ENCODE results near the gene RAB33A. TPM values are rescaled to one million over a fixed set of nuclear protein-coding genes. Genes with fewer than 3 reads are reported as not detected.
A peak's percentile ranks its signal among the peaks of the same experiment; 100 is the strongest.

RAB33A gene
- total and polyA plus RNA-seq, 9 of the 15 experiments (the other 6 are each of a cell fraction or from before 2014, with no cell fraction given): 0.04 to 0.20 (median 0.06) TPM; not detected in 4

DNA sequence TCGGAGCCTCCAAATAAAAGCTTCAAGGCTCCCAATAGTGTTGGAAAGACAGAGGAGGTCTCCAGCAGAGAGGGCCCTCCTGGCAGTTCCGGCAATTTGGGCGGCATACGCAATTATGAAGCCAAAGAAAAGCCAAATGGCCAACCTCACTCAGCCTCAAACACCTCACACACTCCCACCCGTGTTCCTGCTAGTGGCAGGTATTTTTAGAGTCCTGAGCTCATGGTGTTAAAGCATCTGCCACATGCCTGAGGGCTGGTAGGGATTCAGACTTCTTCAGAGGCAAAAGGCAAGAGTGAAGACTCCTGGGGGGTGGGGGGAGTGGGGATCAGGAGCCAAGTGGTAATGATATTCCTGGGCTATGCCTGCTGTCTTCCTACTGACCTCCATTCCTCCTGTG lies 7.4 kb downstream of the RAB33A start:
- ATAC-seq: peak; percentile 33
- Histone ChIP-seq H3K27me3 (ENCODE audit: control insufficient read depth in 2 of 2, insufficient read depth in 2 of 2, low read length in 2 of 2) (0 out of 5 replicates have a peak, but pooled peaks cover 0 to under 1% of the 10 kb centered on the region in 2 experiments), H2AFZ (ENCODE audit: low read depth, low read length) (peak overlapping the region; percentile 32; the same call in 1 of the 2 replicates), H3K4me2 (ENCODE audit: insufficient read depth, low read length) (peak overlapping the region; percentile 23; the same call in 1 of the 2 replicates), H3K9me3 (replicated peaks; ENCODE audit: control insufficient read depth, insufficient read depth, low read depth, low read length) (no peaks in the 10 kb centered on the region), H3K36me3 (ENCODE audit: control insufficient read depth, insufficient read depth, low read length) (no peaks in the 10 kb centered on the region), H3K4me1 (replicated peaks in 1 of 2; ENCODE audit: control insufficient read depth in 2 of 2, insufficient read depth in 2 of 2, low read length in 2 of 2) (peaks cover 11 to 22% of the 10 kb centered on the region in 2 experiments; a peak in 4 of 5 replicates), H3K9me1 (ENCODE audit: control insufficient read depth, insufficient read depth, low read length) (peaks cover 4% of the 10 kb centered on the region), H3K27ac (ENCODE audit: extremely low read depth, low read depth, low read length) (peak overlapping the region; percentile 57; the same call in 2 of the 3 replicates), H3K79me2 (ENCODE audit: control insufficient read depth, insufficient read depth, low read length) (no peaks in the 10 kb centered on the region), H3K9ac (ENCODE audit: insufficient read depth in 1 of 2, low read depth in 2 of 2, low read length in 2 of 2) (peak overlapping the region; percentile 1 to 41; a peak in 2 of 4 replicates), H4K20me1 (replicated peaks; ENCODE audit: control insufficient read depth, insufficient read depth, low read length) (peaks cover 11% of the 10 kb centered on the region), H3K4me3 (no peak overlapping the region)
- WGBS (ENCODE audit: insufficient coverage, low coverage, missing lambda C conversion rate): 22% methylated on average over 5 of the region's 5 CpGs
- no TSS peak for BruUV-seq (replicated peaks)
- intact Hi-C loops (cut with micrococcal nuclease): no loop called here
- ChIA-PET CTCF (ENCODE audit: low intra/inter-chr PET ratio) (no interaction called here), POLR2A (interaction anchor here (1.0 kb wide), 1 partner anchor 12 kb away, joined by 4 read pairs; no protein-coding TSS in a partner anchor)
- DNase-seq (ENCODE audit: extremely low read depth in 1 of 4, low spot score in 3 of 4): peak in 2 of 4 experiments; percentile 21 to 26
- TF ChIP-seq, protein P1, sequence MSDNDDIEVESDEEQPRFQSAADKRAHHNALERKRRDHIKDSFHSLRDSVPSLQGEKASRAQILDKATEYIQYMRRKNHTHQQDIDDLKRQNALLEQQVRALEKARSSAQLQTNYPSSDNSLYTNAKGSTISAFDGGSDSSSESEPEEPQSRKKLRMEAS (CRISPR knock-in tag; IDR thresholded peaks at IDR 0.05): 0 out of 2 replicates have a peak, but pooled peaks have one; percentile 12
- TF ChIP-seq ZNF551 (CRISPR knock-in tag; IDR thresholded peaks at IDR 0.05) (no peak), FOXJ2 (tag; IDR thresholded peaks at IDR 0.05) (peak; percentile 20; the same call in 1 of the 2 replicates)
- TF ChIP-seq, protein P2, sequence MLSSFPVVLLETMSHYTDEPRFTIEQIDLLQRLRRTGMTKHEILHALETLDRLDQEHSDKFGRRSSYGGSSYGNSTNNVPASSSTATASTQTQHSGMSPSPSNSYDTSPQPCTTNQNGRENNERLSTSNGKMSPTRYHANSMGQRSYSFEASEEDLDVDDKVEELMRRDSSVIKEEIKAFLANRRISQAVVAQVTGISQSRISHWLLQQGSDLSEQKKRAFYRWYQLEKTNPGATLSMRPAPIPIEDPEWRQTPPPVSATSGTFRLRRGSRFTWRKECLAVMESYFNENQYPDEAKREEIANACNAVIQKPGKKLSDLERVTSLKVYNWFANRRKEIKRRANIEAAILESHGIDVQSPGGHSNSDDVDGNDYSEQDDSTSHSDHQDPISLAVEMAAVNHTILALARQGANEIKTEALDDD (IDR thresholded peaks at IDR 0.05): no peak
- TF ChIP-seq, protein P3, sequence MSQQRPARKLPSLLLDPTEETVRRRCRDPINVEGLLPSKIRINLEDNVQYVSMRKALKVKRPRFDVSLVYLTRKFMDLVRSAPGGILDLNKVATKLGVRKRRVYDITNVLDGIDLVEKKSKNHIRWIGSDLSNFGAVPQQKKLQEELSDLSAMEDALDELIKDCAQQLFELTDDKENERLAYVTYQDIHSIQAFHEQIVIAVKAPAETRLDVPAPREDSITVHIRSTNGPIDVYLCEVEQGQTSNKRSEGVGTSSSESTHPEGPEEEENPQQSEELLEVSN (IDR thresholded peaks at IDR 0.05; ENCODE audit: borderline replicate concordance in 1 of 2, extremely low read depth in 1 of 2, insufficient read depth in 1 of 2, insufficient read length in 1 of 2, low read depth in 1 of 2, low read length in 1 of 2, poor library complexity in 1 of 2, severe bottlenecking in 1 of 2): peak in 1 of 2 experiments; percentile 8
- FAIRE-seq: no peak
- in situ Hi-C loops (cut with MboI): no loop called here

All from K562 (cell line).